ENCODE results near the gene POU4F2.

Gene POU4F2

DNA sequence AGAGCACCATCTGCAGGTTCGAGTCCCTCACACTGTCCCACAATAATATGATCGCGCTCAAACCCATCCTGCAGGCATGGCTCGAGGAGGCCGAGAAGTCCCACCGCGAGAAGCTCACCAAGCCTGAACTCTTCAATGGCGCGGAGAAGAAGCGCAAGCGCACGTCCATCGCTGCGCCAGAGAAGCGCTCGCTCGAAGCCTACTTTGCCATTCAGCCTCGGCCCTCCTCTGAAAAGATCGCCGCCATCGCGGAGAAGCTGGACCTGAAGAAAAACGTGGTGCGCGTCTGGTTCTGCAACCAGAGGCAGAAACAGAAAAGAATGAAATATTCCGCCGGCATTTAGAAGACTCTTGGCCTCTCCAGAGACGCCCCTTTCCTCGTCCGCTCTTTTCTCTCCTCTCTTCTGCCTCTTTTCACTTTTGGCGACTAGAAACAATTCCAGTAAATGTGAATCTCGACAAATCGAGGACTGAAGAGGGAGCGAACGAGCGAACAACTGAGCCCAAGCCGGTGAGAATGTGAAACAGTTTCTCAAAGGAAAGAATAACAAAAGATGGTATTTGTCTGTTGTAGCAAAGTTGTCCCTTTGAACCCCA lies 1.9 kb downstream of the POU4F2 start:
- peaks cover 6% of the 10 kb centered on the region for H3K9me3 Mint-ChIP-seq
- H3K4me3 Mint-ChIP-seq: peak overlapping the region; percentile 68
- H3K27me3 Mint-ChIP-seq (ENCODE audit: low read depth, poor library complexity): peaks cover 100% of the 10 kb centered on the region
- H3K4me1 Mint-ChIP-seq: peaks cover 31% of the 10 kb centered on the region
- no peak overlapping the region for H3K27ac Mint-ChIP-seq
- H3K36me3 Mint-ChIP-seq (ENCODE audit: low read depth): no peaks in the 10 kb centered on the region
- TF ChIP-seq, protein P1, sequence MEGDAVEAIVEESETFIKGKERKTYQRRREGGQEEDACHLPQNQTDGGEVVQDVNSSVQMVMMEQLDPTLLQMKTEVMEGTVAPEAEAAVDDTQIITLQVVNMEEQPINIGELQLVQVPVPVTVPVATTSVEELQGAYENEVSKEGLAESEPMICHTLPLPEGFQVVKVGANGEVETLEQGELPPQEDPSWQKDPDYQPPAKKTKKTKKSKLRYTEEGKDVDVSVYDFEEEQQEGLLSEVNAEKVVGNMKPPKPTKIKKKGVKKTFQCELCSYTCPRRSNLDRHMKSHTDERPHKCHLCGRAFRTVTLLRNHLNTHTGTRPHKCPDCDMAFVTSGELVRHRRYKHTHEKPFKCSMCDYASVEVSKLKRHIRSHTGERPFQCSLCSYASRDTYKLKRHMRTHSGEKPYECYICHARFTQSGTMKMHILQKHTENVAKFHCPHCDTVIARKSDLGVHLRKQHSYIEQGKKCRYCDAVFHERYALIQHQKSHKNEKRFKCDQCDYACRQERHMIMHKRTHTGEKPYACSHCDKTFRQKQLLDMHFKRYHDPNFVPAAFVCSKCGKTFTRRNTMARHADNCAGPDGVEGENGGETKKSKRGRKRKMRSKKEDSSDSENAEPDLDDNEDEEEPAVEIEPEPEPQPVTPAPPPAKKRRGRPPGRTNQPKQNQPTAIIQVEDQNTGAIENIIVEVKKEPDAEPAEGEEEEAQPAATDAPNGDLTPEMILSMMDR (IDR thresholded peaks at IDR 0.05): no peak
- no peak for DNase-seq

DNA sequence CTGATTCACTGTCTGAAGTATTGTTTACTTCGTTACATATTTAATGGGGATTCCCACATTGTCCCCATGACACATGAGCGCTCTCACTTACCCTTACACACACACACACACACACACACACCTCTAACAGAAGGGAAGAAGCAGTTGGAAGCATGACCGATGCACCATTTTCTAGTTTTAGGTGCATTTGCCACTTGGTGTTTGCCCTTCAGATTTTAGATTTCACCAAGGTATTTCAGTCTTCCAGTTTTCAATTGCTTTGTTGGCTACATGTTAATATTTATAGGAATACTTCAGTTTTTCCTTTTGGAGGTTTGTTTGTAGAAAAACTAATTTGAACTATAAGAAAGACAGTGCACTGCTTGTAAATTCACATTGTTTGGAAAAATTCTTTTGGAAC lies 3.1 kb downstream of the POU4F2 start:
- peaks cover 31% of the 10 kb centered on the region for H3K4me1 Mint-ChIP-seq
- H3K27ac Mint-ChIP-seq: no peak overlapping the region
- H3K27me3 Mint-ChIP-seq (ENCODE audit: low read depth, poor library complexity): peaks cover 100% of the 10 kb centered on the region
- TF ChIP-seq, protein P1 (IDR thresholded peaks at IDR 0.05): no peak
- H3K9me3 Mint-ChIP-seq: peaks cover 6% of the 10 kb centered on the region
- DNase-seq: no peak
- no peaks in the 10 kb centered on the region for H3K36me3 Mint-ChIP-seq (ENCODE audit: low read depth)
- H3K4me3 Mint-ChIP-seq: no peak overlapping the region

DNA sequence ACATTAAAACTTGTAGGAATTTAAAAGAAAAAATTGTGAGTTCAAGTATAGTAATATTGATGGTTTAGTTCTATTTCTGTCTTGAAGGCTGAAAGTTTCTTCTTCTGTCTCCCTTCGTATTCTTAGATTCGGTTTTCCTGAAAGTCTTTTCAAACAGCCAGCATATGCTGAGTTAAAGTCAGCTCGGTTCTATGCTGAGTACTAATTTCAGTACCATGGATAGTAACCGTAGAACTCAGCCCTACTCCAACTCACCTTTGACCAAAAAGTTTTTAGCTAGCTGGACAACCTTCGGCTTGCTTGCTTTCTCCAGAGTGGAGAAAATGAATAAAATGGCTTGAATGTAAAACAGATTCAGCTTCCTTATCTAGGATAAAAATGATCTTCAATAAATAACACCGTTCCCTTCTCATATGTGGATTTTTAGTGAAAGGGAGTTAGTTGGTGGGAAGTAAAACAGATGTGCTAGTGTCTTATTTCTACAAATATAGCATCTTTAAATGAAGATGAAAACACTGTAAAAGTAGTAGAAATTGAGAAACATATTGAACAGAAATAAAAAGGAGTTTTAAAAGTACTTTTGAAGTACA lies 5.2 kb downstream of the POU4F2 start:
- Mint-ChIP-seq H3K27ac (no peak overlapping the region), H3K36me3 (ENCODE audit: low read depth) (no peaks in the 10 kb centered on the region), H3K27me3 (ENCODE audit: low read depth, poor library complexity) (peaks cover 100% of the 10 kb centered on the region), H3K4me1 (peaks cover 24% of the 10 kb centered on the region), H3K4me3 (no peak overlapping the region), H3K9me3 (peaks cover 6% of the 10 kb centered on the region)
- DNase-seq: no peak
- TF ChIP-seq, protein P1 (IDR thresholded peaks at IDR 0.05): no peak

DNA sequence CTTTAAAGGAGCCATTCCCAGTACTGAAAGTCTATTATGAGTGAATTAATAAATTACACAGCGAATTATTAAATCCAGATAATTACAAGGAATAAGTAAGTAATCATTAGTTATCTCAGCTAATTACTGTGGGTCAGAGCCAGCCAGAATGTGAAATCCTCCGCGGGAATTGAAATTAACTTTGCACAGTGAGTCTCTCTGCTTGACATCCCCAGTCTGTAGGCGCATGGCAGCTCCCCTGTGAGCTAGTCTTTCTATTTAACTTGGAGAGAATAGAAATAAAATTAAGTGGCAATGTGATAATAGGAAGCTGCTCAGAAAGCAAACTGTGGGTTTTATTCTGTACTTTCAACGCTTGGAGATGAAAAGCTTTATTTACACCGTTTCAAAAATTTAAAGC lies 7.2 kb downstream of the POU4F2 start:
- DNase-seq: no peak
- Mint-ChIP-seq H3K27ac (no peak overlapping the region), H3K36me3 (ENCODE audit: low read depth) (no peaks in the 10 kb centered on the region), H3K9me3 (no peaks in the 10 kb centered on the region), H3K27me3 (ENCODE audit: low read depth, poor library complexity) (peaks cover 100% of the 10 kb centered on the region), H3K4me1 (peaks cover 10% of the 10 kb centered on the region), H3K4me3 (no peak overlapping the region)
- TF ChIP-seq, protein P1 (IDR thresholded peaks at IDR 0.05): no peak

DNA sequence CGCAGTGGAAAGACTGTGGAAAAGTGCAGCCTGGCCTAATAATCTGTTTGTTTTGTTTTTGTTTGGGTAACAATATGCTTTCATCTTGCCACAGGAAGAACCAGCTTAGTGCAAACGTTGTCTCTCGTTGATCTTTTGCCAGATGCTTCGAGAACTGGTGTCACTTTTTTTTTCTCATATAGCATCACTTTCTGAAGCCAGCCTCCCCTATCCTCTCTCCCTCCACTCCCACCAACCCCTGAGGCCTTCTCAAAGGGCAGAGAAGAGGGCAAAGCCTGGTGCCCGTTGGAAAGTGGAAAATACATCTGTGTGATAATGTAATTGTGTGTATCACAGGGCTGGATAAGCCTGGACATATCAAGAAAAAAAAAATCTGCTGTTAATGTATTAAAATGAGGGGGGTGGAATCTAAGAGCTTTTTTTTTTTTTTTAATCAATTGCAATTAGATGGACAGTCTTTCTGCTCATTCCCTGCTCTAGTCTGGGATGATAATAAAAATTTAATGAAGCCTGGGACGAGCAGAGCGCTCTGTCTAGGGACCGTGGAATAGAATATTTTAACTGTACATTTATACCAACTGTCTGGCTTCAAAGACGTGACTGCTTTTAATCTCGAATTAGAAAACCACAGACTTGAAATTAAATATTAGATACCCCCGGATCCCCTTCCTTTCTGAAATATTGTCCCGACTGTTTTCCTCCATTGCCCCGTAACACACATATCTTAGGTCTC lies 8.1 kb downstream of the POU4F2 start:
- H3K4me3 Mint-ChIP-seq: no peak overlapping the region
- no peak for DNase-seq
- H3K27me3 Mint-ChIP-seq (ENCODE audit: low read depth, poor library complexity): peaks cover 100% of the 10 kb centered on the region
- H3K36me3 Mint-ChIP-seq (ENCODE audit: low read depth): no peaks in the 10 kb centered on the region
- H3K4me1 Mint-ChIP-seq: peaks cover 10% of the 10 kb centered on the region
- no peaks in the 10 kb centered on the region for H3K9me3 Mint-ChIP-seq
- H3K27ac Mint-ChIP-seq: no peak overlapping the region
- TF ChIP-seq, protein P1 (IDR thresholded peaks at IDR 0.05): no peak
